SK-N-MC (cell line): ENCODE measurements around the gene DOK3.

ENCODE experiments used
- EZH2 ChIP-seq: fragments of 200-600 bp; sonication (generic); IDR thresholded peaks from one replicate; pipeline ENCODE4 v1.6.1; 2017; ENCODE audit warnings: antibody characterized with exemption
- FOXP2 ChIP-seq: optimal IDR thresholded peaks from 2 replicates; pipeline ENCODE3; 2011; ENCODE audit warnings: mild to moderate bottlenecking, moderate library complexity; ENCODE audit not compliant: insufficient read depth; ENCODE audit errors: extremely low read length, control extremely low read depth
- POLR2AphosphoS5 ChIP-seq: IDR thresholded peaks from 2 replicates; pipeline ENCODE4 v1.6.1; 2012; ENCODE audit warnings: mild to moderate bottlenecking, low read depth, low read length, borderline replicate concordance

GRCh38 chr5:177472460-177473442, 36.9 kb downstream of the DOK3 start:
- no peak for TF ChIP-seq POLR2AphosphoS5
- no peak for TF ChIP-seq EZH2
- TF ChIP-seq FOXP2: no peak
